Mesothelial cell of epicardium (in vitro differentiated cells): Measurements from ENCODE around the gene MSS51. TPM values are rescaled to one million over a fixed set of nuclear protein-coding genes. Genes with fewer than 3 reads are reported as not detected.

ENCODE experiments used
- DNase-seq, 2 experiments: peaks; one replicate each; pipeline ENCODE4 v3.0.0; 2021; ENCODE audit warnings: low spot score in 2 of 2; ENCODE audit not compliant: unreplicated experiment in 2 of 2
- H3K27ac Mint-ChIP-seq: 2 replicates; pipeline ENCODE4 v1.8.0; 2021; ENCODE audit warnings: mixed read lengths
- H3K27me3 Mint-ChIP-seq: 2 replicates; pipeline ENCODE4 v1.8.0; 2021; ENCODE audit warnings: low read depth, mixed read lengths
- H3K36me3 Mint-ChIP-seq: 2 replicates; pipeline ENCODE4 v1.8.0; 2021; ENCODE audit warnings: mixed read lengths
- H3K4me1 Mint-ChIP-seq: 2 replicates; pipeline ENCODE4 v1.8.0; 2021; ENCODE audit warnings: mixed read lengths
- H3K4me3 Mint-ChIP-seq: 2 replicates; pipeline ENCODE4 v1.8.0; 2021; ENCODE audit warnings: mild to moderate bottlenecking, moderate library complexity, mixed read lengths
- H3K9me3 Mint-ChIP-seq: 2 replicates; pipeline ENCODE4 v1.8.0; 2021; ENCODE audit warnings: mixed read lengths
- total RNA-seq: library from RNA; stranded (reverse); gene quantifications from 3 replicates; pipeline ENCODE4 v1.2.1, GENCODE V29; 2021
- TF ChIP-seq, protein P1 (sequence below): fragments of 200-600 bp; sonication (generic); IDR thresholded peaks from one replicate; pipeline ENCODE4 v1.5.0; 2021; ENCODE audit warnings: antibody characterized with exemption; ENCODE audit not compliant: unreplicated experiment

The MSS51 gene
- total RNA-seq, 1 donor from 2014 or later, result 5.6 TPM

DNA sequence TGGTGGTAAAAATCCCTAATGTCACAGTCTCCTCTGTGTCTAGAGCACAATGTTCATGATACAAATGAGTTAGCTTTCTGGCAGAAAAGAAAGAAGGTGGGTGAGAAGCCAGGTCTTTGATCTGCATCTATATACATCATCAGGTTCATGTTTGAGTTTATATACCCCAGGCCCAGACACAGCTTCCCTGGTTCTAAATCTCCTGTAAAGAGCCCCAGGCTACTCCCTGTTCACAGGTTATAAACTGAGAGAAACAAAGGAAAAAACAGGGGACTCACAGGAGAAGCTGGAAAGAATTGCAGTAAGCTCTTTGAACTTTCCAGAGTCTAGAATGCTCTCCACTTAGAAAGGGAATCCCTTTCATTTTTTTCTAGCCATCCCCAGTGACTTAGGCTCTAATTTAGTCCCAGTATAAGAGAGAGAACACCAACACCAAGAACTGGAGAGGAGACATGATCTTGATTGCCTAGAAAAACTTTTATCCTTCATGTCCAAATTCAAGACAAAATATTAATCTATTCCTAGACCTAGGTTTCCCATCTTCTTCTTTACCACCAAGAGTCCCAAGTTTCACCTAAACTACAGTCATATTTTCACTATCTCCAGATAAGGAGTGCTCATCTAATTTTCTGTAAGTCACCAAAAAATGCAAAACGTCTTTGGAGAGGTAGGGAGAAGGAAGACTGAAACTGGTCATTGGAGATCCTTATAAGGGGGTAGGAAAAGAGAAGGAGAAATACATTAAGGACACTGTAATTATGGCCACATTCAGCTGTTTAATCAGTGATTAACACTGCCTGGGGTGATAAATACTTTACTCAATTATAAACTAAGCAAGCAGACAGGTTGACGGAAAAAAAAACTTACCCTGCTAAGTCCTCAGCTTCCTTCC is 469 bp downstream of the MSS51 start:
- TF ChIP-seq, protein P1, sequence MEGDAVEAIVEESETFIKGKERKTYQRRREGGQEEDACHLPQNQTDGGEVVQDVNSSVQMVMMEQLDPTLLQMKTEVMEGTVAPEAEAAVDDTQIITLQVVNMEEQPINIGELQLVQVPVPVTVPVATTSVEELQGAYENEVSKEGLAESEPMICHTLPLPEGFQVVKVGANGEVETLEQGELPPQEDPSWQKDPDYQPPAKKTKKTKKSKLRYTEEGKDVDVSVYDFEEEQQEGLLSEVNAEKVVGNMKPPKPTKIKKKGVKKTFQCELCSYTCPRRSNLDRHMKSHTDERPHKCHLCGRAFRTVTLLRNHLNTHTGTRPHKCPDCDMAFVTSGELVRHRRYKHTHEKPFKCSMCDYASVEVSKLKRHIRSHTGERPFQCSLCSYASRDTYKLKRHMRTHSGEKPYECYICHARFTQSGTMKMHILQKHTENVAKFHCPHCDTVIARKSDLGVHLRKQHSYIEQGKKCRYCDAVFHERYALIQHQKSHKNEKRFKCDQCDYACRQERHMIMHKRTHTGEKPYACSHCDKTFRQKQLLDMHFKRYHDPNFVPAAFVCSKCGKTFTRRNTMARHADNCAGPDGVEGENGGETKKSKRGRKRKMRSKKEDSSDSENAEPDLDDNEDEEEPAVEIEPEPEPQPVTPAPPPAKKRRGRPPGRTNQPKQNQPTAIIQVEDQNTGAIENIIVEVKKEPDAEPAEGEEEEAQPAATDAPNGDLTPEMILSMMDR, result no peak
- Mint-ChIP-seq H3K27me3 (no peaks in the 10 kb centered on the region), H3K4me3 (no peak overlapping the region), H3K4me1 (peaks cover 4% of the 10 kb centered on the region), H3K27ac (no peak overlapping the region), H3K9me3 (no peaks in the 10 kb centered on the region), H3K36me3 (peaks cover 10% of the 10 kb centered on the region)
- DNase-seq, result no peak

DNA sequence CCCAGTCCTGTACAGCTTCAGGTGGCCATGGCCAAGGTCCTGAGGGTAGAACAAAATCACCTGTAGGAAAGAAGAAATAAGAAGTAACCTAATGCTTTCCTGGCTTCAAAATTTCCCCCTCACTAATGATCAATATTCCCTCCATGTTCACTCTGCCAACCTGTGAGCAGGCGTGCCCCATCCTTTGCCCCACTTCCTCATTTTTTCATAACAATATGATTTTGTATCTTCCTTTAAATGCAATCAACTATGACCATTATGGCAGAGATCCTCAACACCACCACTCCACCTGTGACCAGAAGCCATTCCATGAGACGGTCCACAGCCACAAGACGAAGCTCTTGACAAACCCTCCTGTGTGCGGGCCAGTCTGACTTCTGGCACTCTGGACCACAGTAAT is 7.0 kb downstream of the MSS51 start:
- H3K27ac Mint-ChIP-seq, result no peak overlapping the region
- H3K4me1 Mint-ChIP-seq, result peaks cover 6% of the 10 kb centered on the region
- TF ChIP-seq, protein P1, result no peak
- H3K9me3 Mint-ChIP-seq, result no peaks in the 10 kb centered on the region
- no peaks in the 10 kb centered on the region for H3K27me3 Mint-ChIP-seq
- no peak overlapping the region for H3K4me3 Mint-ChIP-seq
- peaks cover 49% of the 10 kb centered on the region for H3K36me3 Mint-ChIP-seq
- DNase-seq, result no peak

DNA sequence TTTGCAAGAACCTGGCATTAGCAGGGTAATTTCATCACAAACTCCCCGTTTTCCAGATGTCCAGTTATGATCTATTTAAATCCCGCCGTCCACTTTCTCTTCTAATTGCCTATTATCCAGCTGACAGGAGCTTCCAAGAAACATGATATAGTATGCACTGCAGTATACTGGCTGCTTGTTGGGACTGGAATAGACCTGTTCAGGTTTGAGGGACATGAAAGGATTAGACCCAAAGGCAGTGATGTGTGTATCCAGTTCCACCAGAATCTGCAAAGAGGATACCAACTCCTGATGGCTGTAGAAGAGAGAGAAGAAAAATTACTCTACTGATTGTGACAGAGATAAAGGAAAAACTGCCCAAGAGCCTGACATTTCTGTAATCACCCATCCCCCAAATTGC is 8.9 kb downstream of the MSS51 start:
- H3K4me3 Mint-ChIP-seq, result no peak overlapping the region
- no peaks in the 10 kb centered on the region for H3K9me3 Mint-ChIP-seq
- H3K27me3 Mint-ChIP-seq, result no peaks in the 10 kb centered on the region
- H3K4me1 Mint-ChIP-seq, result peaks cover 6% of the 10 kb centered on the region
- H3K36me3 Mint-ChIP-seq, result peaks cover 53% of the 10 kb centered on the region
- no peak overlapping the region for H3K27ac Mint-ChIP-seq
- DNase-seq, result no peak
- TF ChIP-seq, protein P1, result no peak

DNA sequence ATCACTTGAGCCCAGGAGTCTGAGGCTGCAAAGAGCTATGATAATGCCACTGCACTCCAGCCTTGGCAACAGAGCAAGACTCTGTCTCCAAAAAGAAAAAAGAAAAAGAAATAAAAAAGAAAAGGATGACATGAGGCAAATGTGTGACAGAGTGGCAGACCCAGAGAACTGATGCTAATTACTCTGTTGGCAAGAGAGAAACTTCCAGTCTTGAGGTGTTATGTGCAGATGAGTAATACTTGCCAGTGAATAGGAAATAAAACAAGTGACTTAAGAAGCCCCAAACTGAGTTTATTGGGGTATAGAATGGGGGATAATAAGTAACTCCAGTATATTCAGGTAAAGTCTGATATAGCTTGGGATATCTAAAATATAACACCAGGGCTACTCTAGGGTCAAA is 10.1 kb downstream of the MSS51 start:
- Mint-ChIP-seq H3K36me3 (peaks cover 53% of the 10 kb centered on the region), H3K4me1 (peaks cover 6% of the 10 kb centered on the region), H3K4me3 (no peak overlapping the region), H3K27me3 (no peaks in the 10 kb centered on the region), H3K9me3 (no peaks in the 10 kb centered on the region), H3K27ac (no peak overlapping the region)
- no peak for DNase-seq
- TF ChIP-seq, protein P1, result no peak

DNA sequence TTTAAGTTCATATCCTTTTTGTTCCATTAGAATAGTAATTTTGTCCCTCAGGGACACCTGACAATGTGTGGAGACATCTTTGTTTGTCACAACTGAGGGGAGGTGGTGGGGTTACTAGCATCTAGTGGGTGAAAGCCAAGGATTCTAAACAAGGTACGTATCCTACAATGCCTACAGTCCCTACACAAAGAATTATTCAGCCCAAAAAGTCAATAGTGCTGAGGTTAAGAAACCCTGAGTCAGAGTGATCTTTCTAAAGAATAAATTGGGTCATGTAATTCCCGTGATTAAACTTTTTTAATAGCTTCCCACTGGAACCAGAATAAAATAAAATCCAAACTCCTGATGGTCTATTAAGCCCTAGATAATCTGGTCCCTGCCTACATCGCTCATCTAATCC is 16.8 kb downstream of the MSS51 start:
- Mint-ChIP-seq H3K36me3 (peaks cover 4% of the 10 kb centered on the region), H3K4me3 (no peak overlapping the region), H3K9me3 (no peaks in the 10 kb centered on the region), H3K27ac (no peak overlapping the region), H3K4me1 (peaks cover 24% of the 10 kb centered on the region), H3K27me3 (peaks cover 6% of the 10 kb centered on the region)
- TF ChIP-seq, protein P1, result no peak
- no peak for DNase-seq
